HepG2 (cell line): ENCODE measurements around the gene APEX1. TPM values are rescaled to one million over a fixed set of nuclear protein-coding genes. Genes with fewer than 3 reads are reported as not detected.

Experiments
- HHEX ChIP-seq: IDR thresholded peaks from 2 replicates; pipeline ENCODE4 v1.6.1; 2016; ENCODE audit warnings: control low read depth
- HMGA1 ChIP-seq: sonication (generic); formaldehyde crosslinking; conservative IDR thresholded peaks from 2 replicates; pipeline ENCODE4 v1.4.0; 2020; ENCODE audit warnings: missing genetic modification reagents
- HOXA7 ChIP-seq: sonication (generic); formaldehyde crosslinking; IDR thresholded peaks from 2 replicates; pipeline ENCODE4 v1.8.1; 2022; ENCODE audit warnings: mild to moderate bottlenecking, missing genetic modification reagents, moderate library complexity
- PHB2 ChIP-seq: fragments of 450-650 bp; IDR thresholded peaks from 2 replicates; pipeline ENCODE4 v1.6.1; 2018; ENCODE audit not compliant: partially characterized antibody
- POLR2AphosphoS2 ChIP-seq: IDR thresholded peaks from 2 replicates; pipeline ENCODE4 v1.6.1; 2011; ENCODE audit warnings: low read depth, low read length, improper control_type of control experiment
- RFX1 ChIP-seq: fragments of 450-650 bp; IDR thresholded peaks from 2 replicates; pipeline ENCODE4 v1.6.1; 2017
- TEAD2 ChIP-seq: sonication (generic); formaldehyde crosslinking; IDR thresholded peaks from 2 replicates; pipeline ENCODE4 v1.9.0; 2021; ENCODE audit warnings: missing genetic modification reagents
- ZNF10 ChIP-seq: sonication (generic); formaldehyde crosslinking; IDR thresholded peaks from 2 replicates; pipeline ENCODE4 v1.4.0; 2020; ENCODE audit warnings: mild to moderate bottlenecking, low read depth, missing genetic modification reagents, borderline replicate concordance
- ZNF350 ChIP-seq: sonication (generic); formaldehyde crosslinking; IDR thresholded peaks from 2 replicates; pipeline ENCODE4 v1.4.0; 2020; ENCODE audit warnings: mild to moderate bottlenecking, low read depth, missing genetic modification reagents, borderline replicate concordance
- ZNF432 ChIP-seq: sonication (generic); formaldehyde crosslinking; IDR thresholded peaks from 2 replicates; pipeline ENCODE4 v1.5.0; 2020; ENCODE audit warnings: missing genetic modification reagents, mild to moderate bottlenecking, borderline replicate concordance
- ZNF512 ChIP-seq: sonication (generic); formaldehyde crosslinking; IDR thresholded peaks from 2 replicates; pipeline ENCODE4 v1.4.0; 2020; ENCODE audit warnings: mild to moderate bottlenecking, missing genetic modification reagents
- ZNF543 ChIP-seq: sonication (generic); formaldehyde crosslinking; IDR thresholded peaks from 2 replicates; pipeline ENCODE4 v1.4.0; 2020; ENCODE audit warnings: mild to moderate bottlenecking, missing genetic modification reagents
- ZNF552 ChIP-seq: sonication (generic); formaldehyde crosslinking; IDR thresholded peaks from 2 replicates; pipeline ENCODE4 v1.9.0; 2022; ENCODE audit warnings: missing genetic modification reagents, mild to moderate bottlenecking, borderline replicate concordance
- ZNF800 ChIP-seq: sonication (generic); formaldehyde crosslinking; IDR thresholded peaks from 2 replicates; pipeline ENCODE4 v1.4.0; 2020; ENCODE audit warnings: missing genetic modification reagents
- polyA plus RNA-seq, 8 experiments: library from polyadenylated mRNA; depleted of rRNA in 3 of 8; stranded (reverse) in 7 of 8; unstranded in 1 of 8; fragments of >200 nt; fragmentation: Illumina TruSeq in 4 of 8; extraction: Trizol in 4 of 8; gene quantifications; 2 replicates each; pipeline versions ENCODE4 v1.2.1 to v1.2.3, GENCODE V29; 2011 to 2016; ENCODE audit warnings: low read depth in 4 of 8, missing spikeins in 1 of 8, mixed read lengths in 1 of 8; ENCODE audit not compliant: insufficient read depth in 1 of 8
- total RNA-seq, 5 experiments: library from RNA; depleted of rRNA; stranded (reverse); fragments of >200 nt; fragmentation: Illumina TruSeq; extraction: Trizol; gene quantifications; 2 replicates each; pipeline ENCODE4 v1.2.3, GENCODE V29; 2016; ENCODE audit warnings: low read depth in 1 of 5
- TF ChIP-seq, protein P1 (sequence below): sonication (generic); formaldehyde crosslinking; IDR thresholded peaks from 2 replicates; pipeline ENCODE4 v1.9.0; 2022; ENCODE audit warnings: missing genetic modification reagents, mild to moderate bottlenecking, borderline replicate concordance
- TF ChIP-seq, protein P2 (sequence below): sonication (generic); formaldehyde crosslinking; IDR thresholded peaks from 2 replicates; pipeline ENCODE4 v1.4.0; 2020; ENCODE audit warnings: missing genetic modification reagents
- TF ChIP-seq, protein P3 (sequence below): fragments of 450-650 bp; IDR thresholded peaks from 2 replicates; pipeline ENCODE4 v1.6.1; 2016
- TF ChIP-seq, protein P4 (sequence below): sonication (generic); formaldehyde crosslinking; IDR thresholded peaks from 2 replicates; pipeline ENCODE4 v1.4.0; 2020; ENCODE audit warnings: missing genetic modification reagents

The APEX1 gene
- total and polyA plus RNA-seq, 2 of the 13 experiments (the other 11 are each of a cell fraction or from before 2014, with no cell fraction given): 171 to 405 TPM

GRCh38 chr14:20454516-20455354 is at the start of gene APEX1, which contains the start of gene OSGEP (continued):
- TF ChIP-seq ZNF432 (CRISPR knock-in tag) (no peak), HOXA7 (CRISPR knock-in tag) (no peak), PHB2 (no peak), HHEX (CRISPR knock-in tag) (no peak), ZNF10 (no peak), HMGA1 (CRISPR knock-in tag) (no peak), RFX1 (no peak), ZNF552 (0 out of 2 replicates have a peak, but pooled peaks have one; percentile 87), ZNF543 (CRISPR knock-in tag) (peak; percentile 93), ZNF512 (no peak), POLR2AphosphoS2 (no peak), TEAD2 (CRISPR knock-in tag) (no peak), ZNF800 (CRISPR knock-in tag) (peak; percentile 21), ZNF350 (CRISPR knock-in tag) (peak; percentile 64; the same call in 1 of the 2 replicates)
- TF ChIP-seq, protein P1, sequence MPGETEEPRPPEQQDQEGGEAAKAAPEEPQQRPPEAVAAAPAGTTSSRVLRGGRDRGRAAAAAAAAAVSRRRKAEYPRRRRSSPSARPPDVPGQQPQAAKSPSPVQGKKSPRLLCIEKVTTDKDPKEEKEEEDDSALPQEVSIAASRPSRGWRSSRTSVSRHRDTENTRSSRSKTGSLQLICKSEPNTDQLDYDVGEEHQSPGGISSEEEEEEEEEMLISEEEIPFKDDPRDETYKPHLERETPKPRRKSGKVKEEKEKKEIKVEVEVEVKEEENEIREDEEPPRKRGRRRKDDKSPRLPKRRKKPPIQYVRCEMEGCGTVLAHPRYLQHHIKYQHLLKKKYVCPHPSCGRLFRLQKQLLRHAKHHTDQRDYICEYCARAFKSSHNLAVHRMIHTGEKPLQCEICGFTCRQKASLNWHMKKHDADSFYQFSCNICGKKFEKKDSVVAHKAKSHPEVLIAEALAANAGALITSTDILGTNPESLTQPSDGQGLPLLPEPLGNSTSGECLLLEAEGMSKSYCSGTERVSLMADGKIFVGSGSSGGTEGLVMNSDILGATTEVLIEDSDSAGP (CRISPR knock-in tag): peak; percentile 91
- TF ChIP-seq, protein P2, sequence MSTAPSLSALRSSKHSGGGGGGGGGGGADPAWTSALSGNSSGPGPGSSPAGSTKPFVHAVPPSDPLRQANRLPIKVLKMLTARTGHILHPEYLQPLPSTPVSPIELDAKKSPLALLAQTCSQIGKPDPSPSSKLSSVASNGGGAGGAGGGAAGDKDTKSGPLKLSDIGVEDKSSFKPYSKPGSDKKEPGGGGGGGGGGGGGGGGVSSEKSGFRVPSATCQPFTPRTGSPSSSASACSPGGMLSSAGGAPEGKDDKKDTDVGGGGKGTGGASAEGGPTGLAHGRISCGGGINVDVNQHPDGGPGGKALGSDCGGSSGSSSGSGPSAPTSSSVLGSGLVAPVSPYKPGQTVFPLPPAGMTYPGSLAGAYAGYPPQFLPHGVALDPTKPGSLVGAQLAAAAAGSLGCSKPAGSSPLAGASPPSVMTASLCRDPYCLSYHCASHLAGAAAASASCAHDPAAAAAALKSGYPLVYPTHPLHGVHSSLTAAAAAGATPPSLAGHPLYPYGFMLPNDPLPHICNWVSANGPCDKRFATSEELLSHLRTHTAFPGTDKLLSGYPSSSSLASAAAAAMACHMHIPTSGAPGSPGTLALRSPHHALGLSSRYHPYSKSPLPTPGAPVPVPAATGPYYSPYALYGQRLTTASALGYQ (CRISPR knock-in tag): no peak
- TF ChIP-seq, protein P3, sequence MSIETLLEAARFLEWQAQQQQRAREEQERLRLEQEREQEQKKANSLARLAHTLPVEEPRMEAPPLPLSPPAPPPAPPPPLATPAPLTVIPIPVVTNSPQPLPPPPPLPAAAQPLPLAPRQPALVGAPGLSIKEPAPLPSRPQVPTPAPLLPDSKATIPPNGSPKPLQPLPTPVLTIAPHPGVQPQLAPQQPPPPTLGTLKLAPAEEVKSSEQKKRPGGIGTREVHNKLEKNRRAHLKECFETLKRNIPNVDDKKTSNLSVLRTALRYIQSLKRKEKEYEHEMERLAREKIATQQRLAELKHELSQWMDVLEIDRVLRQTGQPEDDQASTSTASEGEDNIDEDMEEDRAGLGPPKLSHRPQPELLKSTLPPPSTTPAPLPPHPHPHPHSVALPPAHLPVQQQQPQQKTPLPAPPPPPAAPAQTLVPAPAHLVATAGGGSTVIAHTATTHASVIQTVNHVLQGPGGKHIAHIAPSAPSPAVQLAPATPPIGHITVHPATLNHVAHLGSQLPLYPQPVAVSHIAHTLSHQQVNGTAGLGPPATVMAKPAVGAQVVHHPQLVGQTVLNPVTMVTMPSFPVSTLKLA: peak; percentile 100
- TF ChIP-seq, protein P4, sequence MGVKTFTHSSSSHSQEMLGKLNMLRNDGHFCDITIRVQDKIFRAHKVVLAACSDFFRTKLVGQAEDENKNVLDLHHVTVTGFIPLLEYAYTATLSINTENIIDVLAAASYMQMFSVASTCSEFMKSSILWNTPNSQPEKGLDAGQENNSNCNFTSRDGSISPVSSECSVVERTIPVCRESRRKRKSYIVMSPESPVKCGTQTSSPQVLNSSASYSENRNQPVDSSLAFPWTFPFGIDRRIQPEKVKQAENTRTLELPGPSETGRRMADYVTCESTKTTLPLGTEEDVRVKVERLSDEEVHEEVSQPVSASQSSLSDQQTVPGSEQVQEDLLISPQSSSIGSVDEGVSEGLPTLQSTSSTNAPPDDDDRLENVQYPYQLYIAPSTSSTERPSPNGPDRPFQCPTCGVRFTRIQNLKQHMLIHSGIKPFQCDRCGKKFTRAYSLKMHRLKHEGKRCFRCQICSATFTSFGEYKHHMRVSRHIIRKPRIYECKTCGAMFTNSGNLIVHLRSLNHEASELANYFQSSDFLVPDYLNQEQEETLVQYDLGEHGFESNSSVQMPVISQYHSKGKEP: no peak
